ENCODE results near the gene PRKCE. TPM values are rescaled to one million over a fixed set of nuclear protein-coding genes. Genes with fewer than 3 reads are reported as not detected.

The PRKCE gene
- total and polyA plus RNA-seq, 7 experiments from 2014 or later: 1.4 to 37.9 (median 19.5) TPM

DNA sequence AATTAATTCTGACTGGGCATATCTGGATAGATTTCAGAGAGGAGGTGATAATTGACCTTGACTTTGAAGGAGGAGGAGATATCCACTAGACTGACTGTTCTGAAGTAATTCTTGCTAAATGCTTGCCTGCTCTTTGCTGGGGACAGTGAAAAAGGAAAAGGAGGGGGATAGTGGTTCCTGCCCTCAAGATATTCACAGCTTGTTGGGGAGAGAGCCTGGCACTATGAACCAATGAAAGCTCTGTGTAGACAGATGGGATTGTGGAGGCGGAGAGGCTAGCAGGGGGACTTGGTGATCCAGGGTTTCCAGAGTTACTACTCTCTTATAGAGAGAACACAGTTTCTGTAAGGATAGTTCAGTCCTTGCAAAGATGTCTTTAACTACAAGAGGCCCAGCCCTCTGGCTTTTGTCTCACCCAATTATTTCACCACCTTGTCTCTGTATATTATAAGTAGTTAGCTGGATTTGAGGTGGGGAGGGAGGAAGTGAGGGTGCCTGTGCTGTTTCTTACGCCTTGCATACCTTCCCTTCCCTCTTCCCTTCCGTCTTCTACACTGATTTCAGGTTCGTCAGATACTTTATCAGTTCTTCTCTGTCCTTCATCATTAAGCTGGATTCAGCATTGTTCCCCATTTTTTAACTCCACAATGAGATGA, 190.4 kb downstream of the PRKCE start:
- ChIA-PET POLR2A (no interaction called here), CTCF (no interaction called here)
- Mint-ChIP-seq H3K4me1 (peaks cover 12 to 72% (median 29%) of the 10 kb centered on the region in 7 donors), H3K9me3 (no peaks in the 10 kb centered on the region), H3K27ac (peak overlapping the region in 3 of 9 donors; percentile 44 to 49 (median 46)), H3K4me3 (no peak overlapping the region), H3K36me3 (peaks cover 0 to 12% (median 9%) of the 10 kb centered on the region in 5 donors), H3K27me3 (no peaks in the 10 kb centered on the region)
- no peak overlapping the region for H3K4me3 ChIP-seq (ENCODE audit: low read length)
- H3K36me3 ChIP-seq (ENCODE audit: control insufficient read depth in 2 of 3, insufficient read depth in 3 of 3, low read length in 3 of 3): no peaks in the 10 kb centered on the region
- H3K4me1 ChIP-seq (ENCODE audit: control insufficient read depth in 2 of 2, insufficient read depth in 2 of 2, low read length in 2 of 2): no peaks in the 10 kb centered on the region
- no peaks in the 10 kb centered on the region for H3K9me3 ChIP-seq (ENCODE audit: control insufficient read depth in 2 of 3, low read length in 3 of 3)
- no peak overlapping the region for H3K27ac ChIP-seq (ENCODE audit: low read depth, low read length)
- intact Hi-C loops (cut with micrococcal nuclease): no loop called here
- H3K27me3 ChIP-seq (ENCODE audit: control insufficient read depth in 2 of 2, insufficient read depth in 2 of 2, low read length in 2 of 2): no peaks in the 10 kb centered on the region
- ATAC-seq (no peak), DNase-seq (no peak)

DNA sequence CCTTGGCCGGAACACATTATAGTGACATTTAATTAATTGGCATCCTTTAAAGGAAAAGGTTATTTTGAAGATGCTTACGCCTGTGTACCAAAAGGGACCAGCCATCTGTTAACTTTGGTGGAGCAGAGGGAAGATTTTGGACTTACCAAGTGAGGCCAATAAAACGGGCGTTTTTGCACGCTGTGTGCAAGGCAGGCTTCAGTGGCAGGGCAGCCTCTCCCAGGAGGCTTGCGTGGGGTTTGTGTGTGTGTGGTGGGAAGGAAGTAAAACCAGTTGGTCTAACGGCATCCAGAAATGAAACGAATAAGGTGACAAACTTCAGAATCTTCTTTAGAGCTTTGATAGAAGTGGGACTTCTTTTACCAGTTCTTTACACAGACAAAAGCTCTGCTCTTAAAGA, 191.7 kb downstream of the PRKCE start:
- POLR2A ChIA-PET: no interaction called here
- CTCF ChIA-PET: no interaction called here
- H3K27me3 ChIP-seq (ENCODE audit: control insufficient read depth in 2 of 2, insufficient read depth in 2 of 2, low read length in 2 of 2): no peaks in the 10 kb centered on the region
- no peak overlapping the region for H3K27ac ChIP-seq (ENCODE audit: low read depth, low read length)
- H3K36me3 ChIP-seq (ENCODE audit: control insufficient read depth in 2 of 3, insufficient read depth in 3 of 3, low read length in 3 of 3): no peaks in the 10 kb centered on the region
- H3K4me1 ChIP-seq (ENCODE audit: control insufficient read depth in 2 of 2, insufficient read depth in 2 of 2, low read length in 2 of 2): no peaks in the 10 kb centered on the region
- H3K9me3 ChIP-seq (ENCODE audit: control insufficient read depth in 2 of 3, low read length in 3 of 3): no peaks in the 10 kb centered on the region
- Mint-ChIP-seq H3K4me1 (peaks cover 12 to 70% (median 29%) of the 10 kb centered on the region in 7 donors), H3K27ac (peak overlapping the region in 4 of 9 donors; percentile 22 to 84 (median 47)), H3K4me3 (peak overlapping the region in 4 of 10 donors; percentile 15 to 57 (median 38)), H3K27me3 (no peaks in the 10 kb centered on the region), H3K36me3 (peaks cover 0 to 12% (median 8%) of the 10 kb centered on the region in 5 donors), H3K9me3 (no peaks in the 10 kb centered on the region)
- no peak for DNase-seq
- intact Hi-C loops (cut with micrococcal nuclease): no loop called here
- no peak overlapping the region for H3K4me3 ChIP-seq (ENCODE audit: low read length)
- peak; percentile 38 for ATAC-seq

DNA sequence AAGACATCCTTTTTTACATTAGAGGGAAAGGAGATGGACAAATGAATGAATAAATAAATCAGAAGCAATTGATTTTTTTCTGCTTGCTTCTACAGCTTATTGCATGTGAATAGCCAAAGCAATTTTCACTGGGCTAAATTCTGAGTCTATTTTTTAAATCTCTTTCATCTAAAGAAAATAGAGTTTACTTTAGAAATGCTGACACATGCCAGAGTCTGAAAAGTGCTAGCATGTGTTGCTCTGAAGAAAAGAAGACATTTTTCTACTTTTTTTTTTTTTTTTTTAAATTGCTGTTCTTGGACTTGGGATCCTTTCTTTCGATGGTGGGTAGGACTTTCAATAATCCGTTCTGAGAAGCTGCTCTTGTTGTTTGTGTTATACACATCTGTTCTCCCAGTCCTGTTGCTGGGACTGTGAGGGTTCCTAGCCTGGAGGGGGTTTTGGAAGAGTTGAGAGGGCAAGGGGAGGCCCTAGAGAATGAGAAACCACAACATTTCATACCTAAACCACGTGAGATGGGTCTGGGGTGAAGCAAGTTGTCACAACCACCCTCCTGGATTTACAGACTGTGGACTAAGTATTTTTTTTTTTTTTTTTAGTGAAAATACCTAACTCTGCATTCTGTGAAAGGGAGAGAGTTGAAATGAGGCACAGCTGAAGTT, 193.5 kb downstream of the PRKCE start:
- no peak for DNase-seq
- Mint-ChIP-seq H3K27me3 (no peaks in the 10 kb centered on the region), H3K36me3 (peaks cover 0 to 20% (median 14%) of the 10 kb centered on the region in 5 donors), H3K9me3 (peaks cover 0 to 3% (median 0%) of the 10 kb centered on the region in 11 donors), H3K4me3 (peak overlapping the region in 2 of 10 donors; percentile 46 to 63), H3K4me1 (peaks cover 12 to 74% (median 26%) of the 10 kb centered on the region in 7 donors), H3K27ac (peak overlapping the region in 1 of 9 donors; percentile 72)
- Histone ChIP-seq H3K4me3 (ENCODE audit: low read length) (no peak overlapping the region), H3K27ac (ENCODE audit: low read depth, low read length) (no peak overlapping the region), H3K4me1 (ENCODE audit: control insufficient read depth in 2 of 2, insufficient read depth in 2 of 2, low read length in 2 of 2) (no peaks in the 10 kb centered on the region), H3K9me3 (ENCODE audit: control insufficient read depth in 2 of 3, low read length in 3 of 3) (no peaks in the 10 kb centered on the region), H3K36me3 (ENCODE audit: control insufficient read depth in 2 of 3, insufficient read depth in 3 of 3, low read length in 3 of 3) (no peaks in the 10 kb centered on the region), H3K27me3 (ENCODE audit: control insufficient read depth in 2 of 2, insufficient read depth in 2 of 2, low read length in 2 of 2) (no peaks in the 10 kb centered on the region)
- POLR2A ChIA-PET: no interaction called here
- CTCF ChIA-PET: no interaction called here
- intact Hi-C loops (cut with micrococcal nuclease): no loop called here
- no peak for ATAC-seq

DNA sequence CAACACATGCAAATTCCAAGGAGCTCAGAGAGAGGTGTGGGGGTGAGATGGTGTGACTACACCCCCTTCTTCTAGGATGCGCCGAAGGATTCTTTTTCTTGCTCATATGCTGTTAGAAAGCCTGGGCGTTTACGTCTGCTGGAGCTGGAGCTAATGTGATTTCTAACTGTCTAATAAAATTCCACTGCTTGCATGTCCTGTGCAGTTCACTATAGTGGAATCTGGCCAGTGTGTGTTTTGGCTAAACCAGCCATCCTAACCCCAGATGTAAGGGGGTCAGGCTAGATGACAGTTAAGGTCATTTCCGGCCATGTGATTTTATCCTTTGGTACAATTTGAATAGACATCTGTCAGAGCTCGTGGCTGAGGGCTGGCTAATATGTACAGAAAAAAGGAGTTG, 194.1 kb downstream of the PRKCE start:
- ChIA-PET POLR2A (no interaction called here), CTCF (no interaction called here)
- no peaks in the 10 kb centered on the region for H3K27me3 ChIP-seq (ENCODE audit: control insufficient read depth in 2 of 2, insufficient read depth in 2 of 2, low read length in 2 of 2)
- Mint-ChIP-seq H3K9me3 (peaks cover 0 to 3% (median 0%) of the 10 kb centered on the region in 11 donors), H3K4me3 (no peak overlapping the region), H3K36me3 (peaks cover 0 to 25% (median 14%) of the 10 kb centered on the region in 5 donors), H3K27me3 (no peaks in the 10 kb centered on the region), H3K4me1 (peaks cover 12 to 75% (median 26%) of the 10 kb centered on the region in 7 donors), H3K27ac (no peak overlapping the region)
- no peaks in the 10 kb centered on the region for H3K9me3 ChIP-seq (ENCODE audit: control insufficient read depth in 2 of 3, low read length in 3 of 3)
- H3K4me1 ChIP-seq (ENCODE audit: control insufficient read depth in 2 of 2, insufficient read depth in 2 of 2, low read length in 2 of 2): no peaks in the 10 kb centered on the region
- no peaks in the 10 kb centered on the region for H3K36me3 ChIP-seq (ENCODE audit: control insufficient read depth in 2 of 3, insufficient read depth in 3 of 3, low read length in 3 of 3)
- no peak overlapping the region for H3K4me3 ChIP-seq (ENCODE audit: low read length)
- intact Hi-C loops (cut with micrococcal nuclease): no loop called here
- ATAC-seq (no peak), DNase-seq (no peak)
- H3K27ac ChIP-seq (ENCODE audit: low read depth, low read length): no peak overlapping the region

DNA sequence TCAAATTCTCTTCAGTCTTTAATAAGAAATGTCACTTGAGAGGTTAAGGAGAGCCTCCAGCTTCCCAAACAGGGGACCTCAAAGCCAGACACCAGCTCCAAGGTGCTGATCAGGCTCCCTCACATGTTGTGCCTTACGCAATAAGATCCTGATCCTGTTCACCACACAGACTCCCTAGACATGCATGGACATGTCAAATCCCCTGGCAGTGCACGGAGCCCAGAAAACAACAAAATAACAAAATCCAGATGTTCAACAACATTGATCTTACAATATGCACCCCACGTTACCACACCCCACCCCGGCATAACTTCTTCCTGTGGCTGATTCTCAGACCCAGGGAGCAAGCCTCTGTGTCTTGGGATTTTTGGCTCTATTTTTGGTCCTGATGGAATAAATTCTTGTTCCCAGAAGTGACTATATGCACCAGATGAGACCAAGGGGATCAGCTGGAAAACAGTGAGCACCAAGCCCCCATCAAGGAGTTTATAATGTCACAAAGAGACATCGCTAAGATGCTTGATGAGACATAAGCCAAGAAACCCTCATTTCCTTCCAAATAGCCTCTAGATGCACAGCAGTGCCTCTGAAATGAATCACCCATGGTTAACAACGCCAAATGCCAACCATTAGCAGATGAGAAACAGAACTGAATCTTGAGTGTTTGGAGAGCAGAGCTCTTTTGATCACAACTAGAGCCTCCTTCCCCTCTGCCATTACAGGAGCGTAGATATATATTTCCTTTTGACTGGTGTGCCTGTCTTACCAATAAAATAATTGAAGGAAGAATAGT, 198.2 kb downstream of the PRKCE start:
- peaks cover 0 to 48% (median 3%) of the 10 kb centered on the region in 7 donors for H3K4me1 Mint-ChIP-seq
- peak overlapping the region in 2 of 9 donors; percentile 19 to 24 for H3K27ac Mint-ChIP-seq
- intact Hi-C loops (cut with micrococcal nuclease): no loop called here
- ChIA-PET POLR2A (interaction anchor here (0.8 kb wide), 1 partner anchor 15 kb away, joined by 4 read pairs; no protein-coding TSS in a partner anchor), CTCF (no interaction called here)
- peak overlapping the region in 1 of 10 donors; percentile 19 for H3K4me3 Mint-ChIP-seq
- H3K27me3 Mint-ChIP-seq: no peaks in the 10 kb centered on the region
- Histone ChIP-seq H3K4me3 (ENCODE audit: low read length) (no peak overlapping the region), H3K9me3 (ENCODE audit: control insufficient read depth in 2 of 3, low read length in 3 of 3) (no peaks in the 10 kb centered on the region), H3K4me1 (ENCODE audit: control insufficient read depth in 2 of 2, insufficient read depth in 2 of 2, low read length in 2 of 2) (no peaks in the 10 kb centered on the region), H3K27ac (ENCODE audit: low read depth, low read length) (no peak overlapping the region), H3K27me3 (ENCODE audit: control insufficient read depth in 2 of 2, insufficient read depth in 2 of 2, low read length in 2 of 2) (no peaks in the 10 kb centered on the region), H3K36me3 (ENCODE audit: control insufficient read depth in 2 of 3, insufficient read depth in 3 of 3, low read length in 3 of 3) (no peaks in the 10 kb centered on the region)
- H3K9me3 Mint-ChIP-seq: peaks cover 0 to 6% (median 0%) of the 10 kb centered on the region in 11 donors
- peaks cover 0 to 46% (median 14%) of the 10 kb centered on the region in 5 donors for H3K36me3 Mint-ChIP-seq
- ATAC-seq (no peak), DNase-seq (no peak)

DNA sequence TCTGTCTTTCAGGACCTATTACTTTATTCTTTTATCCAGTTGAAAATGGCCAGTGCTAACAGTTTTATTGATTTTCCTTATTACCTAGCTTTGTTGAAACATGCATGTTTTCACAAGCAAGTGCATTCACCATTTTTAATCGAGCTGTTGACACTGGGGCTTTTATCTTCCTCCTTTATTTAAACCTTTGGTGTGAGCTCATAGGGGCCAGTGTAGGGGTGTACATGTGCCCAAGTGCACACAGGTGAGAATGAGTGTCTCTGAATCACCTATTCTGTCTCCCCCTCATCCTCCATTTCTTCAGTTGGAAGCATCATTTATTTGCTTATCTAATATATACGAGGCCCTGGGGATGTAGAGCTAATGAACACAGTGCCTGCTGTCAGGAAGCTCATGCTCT, 199.1 kb downstream of the PRKCE start:
- CTCF ChIA-PET: no interaction called here

More for the DNA sequence above, 199.1 kb downstream of the PRKCE start:
- H3K27me3 Mint-ChIP-seq: no peaks in the 10 kb centered on the region
- no peak overlapping the region for H3K27ac Mint-ChIP-seq
- DNase-seq (no peak), ATAC-seq (no peak)
- no peaks in the 10 kb centered on the region for H3K27me3 ChIP-seq (ENCODE audit: control insufficient read depth in 2 of 2, insufficient read depth in 2 of 2, low read length in 2 of 2)
- no peaks in the 10 kb centered on the region for H3K9me3 ChIP-seq (ENCODE audit: control insufficient read depth in 2 of 3, low read length in 3 of 3)
- no peak overlapping the region for H3K4me3 ChIP-seq (ENCODE audit: low read length)
- H3K27ac ChIP-seq (ENCODE audit: low read depth, low read length): no peak overlapping the region
- H3K9me3 Mint-ChIP-seq: peaks cover 0 to 6% (median 0%) of the 10 kb centered on the region in 11 donors
- H3K36me3 Mint-ChIP-seq: peaks cover 0 to 45% (median 14%) of the 10 kb centered on the region in 5 donors
- POLR2A ChIA-PET: no interaction called here
- no peaks in the 10 kb centered on the region for H3K36me3 ChIP-seq (ENCODE audit: control insufficient read depth in 2 of 3, insufficient read depth in 3 of 3, low read length in 3 of 3)
- no peak overlapping the region for H3K4me3 Mint-ChIP-seq
- intact Hi-C loops (cut with micrococcal nuclease): no loop called here
- H3K4me1 Mint-ChIP-seq: peaks cover 0 to 43% (median 0%) of the 10 kb centered on the region in 7 donors
- no peaks in the 10 kb centered on the region for H3K4me1 ChIP-seq (ENCODE audit: control insufficient read depth in 2 of 2, insufficient read depth in 2 of 2, low read length in 2 of 2)
